GM23248 (cell line): ENCODE results near the gene ARHGEF4. TPM values are rescaled to one million over a fixed set of nuclear protein-coding genes. Genes with fewer than 3 reads are reported as not detected.

Source experiments
- DNase-seq: peaks from one replicate; pipeline ENCODE4 v3.0.0-alpha.2; 2015
- H2AFZ ChIP-seq: fragments of 200-600 bp; sonication (generic); 2 replicates; pipeline ENCODE4 v1.6.1; 2016; ENCODE audit warnings: antibody characterized with exemption
- H3F3A ChIP-seq: fragments of 200-600 bp; sonication (generic); 2 replicates; pipeline ENCODE4 v1.6.1; 2016; ENCODE audit warnings: mild to moderate bottlenecking, antibody characterized with exemption, mixed run types; ENCODE audit not compliant: insufficient read depth
- H3K27ac ChIP-seq: fragments of 200-600 bp; sonication (generic); 2 replicates; pipeline ENCODE4 v1.5.1; 2016; ENCODE audit warnings: mild to moderate bottlenecking
- H3K27me3 ChIP-seq: fragments of 200-600 bp; sonication (generic); replicated peaks from 2 replicates; pipeline ENCODE4 v1.6.1; 2016; ENCODE audit warnings: mild to moderate bottlenecking; ENCODE audit not compliant: insufficient read depth
- H3K36me3 ChIP-seq: fragments of 200-600 bp; sonication (generic); 2 replicates; pipeline ENCODE4 v1.6.1; 2016; ENCODE audit warnings: low read depth, mild to moderate bottlenecking
- H3K4me1 ChIP-seq: fragments of 200-600 bp; sonication (generic); 2 replicates; pipeline ENCODE4 v1.6.1; 2016; ENCODE audit warnings: mild to moderate bottlenecking; ENCODE audit not compliant: insufficient read depth
- H3K4me2 ChIP-seq: fragments of 200-600 bp; sonication (generic); one replicate; pipeline ENCODE4 v1.6.1; 2016; ENCODE audit warnings: mild to moderate bottlenecking; ENCODE audit not compliant: unreplicated experiment
- H3K4me3 ChIP-seq: fragments of 200-600 bp; sonication (generic); 2 replicates; pipeline ENCODE4 v1.5.1; 2016; ENCODE audit warnings: mild to moderate bottlenecking
- H3K79me2 ChIP-seq: fragments of 200-600 bp; sonication (generic); 2 replicates; pipeline ENCODE4 v1.6.1; 2016; ENCODE audit warnings: mild to moderate bottlenecking; ENCODE audit not compliant: insufficient read depth
- H3K9ac ChIP-seq: fragments of 200-600 bp; sonication (generic); 2 replicates; pipeline ENCODE4 v1.6.1; 2016; ENCODE audit warnings: mild to moderate bottlenecking
- H3K9me2 ChIP-seq: fragments of 200-600 bp; sonication (generic); 2 replicates; pipeline ENCODE4 v1.6.1; 2016; ENCODE audit warnings: mixed run types, mild to moderate bottlenecking, moderate library complexity; ENCODE audit not compliant: insufficient read depth
- H3K9me3 ChIP-seq: fragments of 200-600 bp; sonication (generic); one replicate; pipeline ENCODE4 v1.6.1; 2017; ENCODE audit warnings: low read depth
- H4K20me1 ChIP-seq: fragments of 200-600 bp; sonication (generic); 2 replicates; pipeline ENCODE4 v1.6.0; 2016; ENCODE audit not compliant: insufficient read depth
- EZH2 ChIP-seq: fragments of 200-600 bp; sonication (generic); IDR thresholded peaks from 2 replicates; pipeline ENCODE4 v1.6.1; 2018; ENCODE audit warnings: antibody characterized with exemption, mild to moderate bottlenecking; ENCODE audit not compliant: insufficient read depth, poor library complexity, severe bottlenecking
- EZH2phosphoT487 ChIP-seq: fragments of 200-600 bp; sonication (generic); IDR thresholded peaks from 2 replicates; pipeline ENCODE4 v1.6.1; 2018; ENCODE audit warnings: antibody characterized with exemption, moderate library complexity, mild to moderate bottlenecking, low read depth; ENCODE audit not compliant: insufficient read depth
- WGBS, 2 experiments: methylation state at CpG; one replicate each; pipeline ENCODE4 v1.1.6; 2015 to 2017; ENCODE audit warnings: low lambda C conversion rate in 2 of 2, low coverage in 1 of 2; ENCODE audit errors: missing lambda C conversion rate in 2 of 2; 5-methylcytosine and 5-hydroxymethylcytosine counted together
- in situ Hi-C: fragments of 300-500 bp; cut with MboI; formaldehyde crosslinking; loops from 2 replicates; pipeline ENCODE4 v1.15.0; 2020
- polyA plus RNA-seq: library from polyadenylated mRNA; unstranded; fragments of >200 nt; fragmentation: Nextera tagmentation; extraction: Ambion mirVana; gene quantifications from 2 replicates; pipeline ENCODE4 v1.2.1, GENCODE V29; 2016
- total RNA-seq: library from RNA; depleted of rRNA; stranded (reverse); fragments of >200 nt; shearing (Covaris generic); gene quantifications from 2 replicates; pipeline ENCODE4 v1.2.3, GENCODE V29; 2014

ARHGEF4 gene
- total and polyA plus RNA-seq, 2 experiments from 2014 or later, result 7.4 to 26.0 TPM

DNA sequence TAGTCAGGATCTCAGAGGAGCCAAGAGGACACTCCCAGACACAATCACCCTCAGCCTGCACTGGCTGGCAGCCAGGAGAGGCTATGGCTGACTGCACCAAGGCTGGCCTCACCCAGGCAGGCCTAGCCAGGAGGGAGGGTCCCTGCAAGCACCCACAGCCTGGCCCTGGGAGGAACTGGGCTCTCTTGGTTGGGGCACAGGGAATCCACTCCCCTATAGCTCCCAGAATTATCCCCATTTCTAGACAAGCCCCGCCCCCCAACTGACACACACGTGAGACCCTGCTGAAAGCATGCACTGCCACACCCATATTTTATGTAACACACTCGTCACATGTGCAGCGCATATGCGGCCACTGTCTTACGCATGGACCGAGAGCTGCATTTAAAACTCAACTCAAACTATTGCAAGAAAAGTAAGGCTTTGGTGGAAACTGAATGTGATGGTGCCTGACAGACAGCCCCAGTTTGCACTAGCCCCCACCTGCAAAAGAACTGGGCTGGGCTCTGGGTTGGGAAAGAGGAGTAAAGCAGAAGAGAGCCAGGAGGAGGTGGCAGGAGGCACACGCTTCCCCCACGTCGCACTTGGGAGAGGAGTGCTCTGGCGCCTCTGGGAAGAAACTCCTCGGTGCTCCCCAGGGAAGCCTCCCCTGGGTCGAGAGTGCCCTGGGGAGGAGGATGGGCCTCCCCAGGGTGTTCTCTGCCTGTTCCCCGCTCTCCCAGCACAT lies 28.9 kb upstream of the ARHGEF4 start:
- no peak overlapping the region for H3K4me2 ChIP-seq
- H4K20me1 ChIP-seq, result no peaks in the 10 kb centered on the region
- H3K36me3 ChIP-seq, result no peaks in the 10 kb centered on the region
- no peak overlapping the region for H3K27ac ChIP-seq
- H3K27me3 ChIP-seq, result no peaks in the 10 kb centered on the region; the same call in 1 of the 2 replicates
- in situ Hi-C loops, result loop anchor here (10.0 kb wide), 1 partner anchor 67 kb away; no protein-coding TSS in a partner anchor
- H3K9me3 ChIP-seq, result no peaks in the 10 kb centered on the region
- H3K4me1 ChIP-seq, result no peaks in the 10 kb centered on the region
- no peaks in the 10 kb centered on the region for H3F3A ChIP-seq
- no peak overlapping the region for H2AFZ ChIP-seq
- WGBS, 2 experiments, result 3 to 5% methylated on average over 13 to 14 of the region's 14 CpGs
- H3K79me2 ChIP-seq, result no peaks in the 10 kb centered on the region
- no peaks in the 10 kb centered on the region for H3K9me2 ChIP-seq
- peak; percentile 24 for DNase-seq
- no peak overlapping the region for H3K4me3 ChIP-seq
- H3K9ac ChIP-seq, result no peak overlapping the region
- no peak for TF ChIP-seq EZH2phosphoT487
- no peak for TF ChIP-seq EZH2

- H4K20me1 ChIP-seq, result no peaks in the 10 kb centered on the region
- no peak overlapping the region for H3K4me3 ChIP-seq
- no peaks in the 10 kb centered on the region for H3K36me3 ChIP-seq
- H3K9ac ChIP-seq, result no peak overlapping the region
- DNase-seq, result no peak
- in situ Hi-C loops, result loop anchor here (10.0 kb wide), 1 partner anchor 66 kb away; no protein-coding TSS in a partner anchor
- no peaks in the 10 kb centered on the region for H3K9me2 ChIP-seq
- no peaks in the 10 kb centered on the region for H3K9me3 ChIP-seq
- no peaks in the 10 kb centered on the region for H3F3A ChIP-seq
- no peak overlapping the region for H3K27ac ChIP-seq
- no peaks in the 10 kb centered on the region; the same call in 1 of the 2 replicates for H3K27me3 ChIP-seq
- H3K4me1 ChIP-seq, result no peaks in the 10 kb centered on the region
- no peak for TF ChIP-seq EZH2
- no peak for TF ChIP-seq EZH2phosphoT487
- H3K79me2 ChIP-seq, result no peaks in the 10 kb centered on the region
- H3K4me2 ChIP-seq, result no peak overlapping the region
- 65 to 69% methylated on average over 12 of the region's 12 CpGs for WGBS, 2 experiments
- H2AFZ ChIP-seq, result no peak overlapping the region
Observed at GRCh38 chr2:130808482-130809268, 28.0 kb upstream of the ARHGEF4 start.

GRCh38 chr2:130810490-130810889 lies 26.2 kb upstream of the ARHGEF4 start:
- H4K20me1 ChIP-seq, result no peaks in the 10 kb centered on the region
- H2AFZ ChIP-seq, result no peak overlapping the region
- no peak overlapping the region for H3K4me2 ChIP-seq
- H3K27me3 ChIP-seq, result no peaks in the 10 kb centered on the region; the same call in 1 of the 2 replicates
- H3K9me2 ChIP-seq, result no peaks in the 10 kb centered on the region
- no peaks in the 10 kb centered on the region for H3K36me3 ChIP-seq
- no peak overlapping the region for H3K27ac ChIP-seq
- in situ Hi-C loops, result no loop called here
- no peak overlapping the region for H3K4me3 ChIP-seq
- no peak overlapping the region for H3K9ac ChIP-seq
- 52 to 59% methylated on average over 7 of the region's 7 CpGs for WGBS, 2 experiments
- H3F3A ChIP-seq, result no peaks in the 10 kb centered on the region
- no peaks in the 10 kb centered on the region for H3K9me3 ChIP-seq
- no peaks in the 10 kb centered on the region for H3K79me2 ChIP-seq
- TF ChIP-seq EZH2 (no peak), EZH2phosphoT487 (no peak)
- no peaks in the 10 kb centered on the region for H3K4me1 ChIP-seq
- DNase-seq, result no peak

DNA sequence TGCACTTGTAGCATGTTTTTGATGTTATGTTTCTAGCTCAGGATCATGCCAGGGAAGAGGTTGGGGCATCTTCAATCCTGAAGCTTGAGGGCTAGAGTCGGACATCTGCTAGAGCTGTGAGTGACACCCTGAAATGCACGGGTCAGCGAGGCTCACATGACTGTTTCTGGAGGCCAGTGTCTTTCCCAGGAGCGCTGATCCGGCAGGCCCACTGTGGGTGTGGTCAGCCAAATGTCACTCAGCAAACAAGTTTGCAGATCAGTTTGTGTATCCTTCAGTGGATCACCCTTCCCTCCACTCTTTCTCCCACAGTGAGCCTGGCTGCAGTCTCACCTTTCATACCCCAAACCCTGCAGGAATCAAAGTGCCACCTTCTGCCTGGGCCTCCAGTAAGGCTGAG lies 23.0 kb upstream of the ARHGEF4 start:
- H3K36me3 ChIP-seq, result no peaks in the 10 kb centered on the region
- 15 to 23% methylated on average over 5 of the region's 5 CpGs for WGBS, 2 experiments
- H3K9ac ChIP-seq, result no peak overlapping the region
- no peaks in the 10 kb centered on the region for H3K79me2 ChIP-seq
- DNase-seq, result no peak
- TF ChIP-seq EZH2 (no peak), EZH2phosphoT487 (no peak)
- no peaks in the 10 kb centered on the region for H4K20me1 ChIP-seq
- H3K9me2 ChIP-seq, result no peaks in the 10 kb centered on the region
- H3K27ac ChIP-seq, result no peak overlapping the region
- H3F3A ChIP-seq, result no peaks in the 10 kb centered on the region
- in situ Hi-C loops, result no loop called here
- no peaks in the 10 kb centered on the region for H3K4me1 ChIP-seq
- H3K9me3 ChIP-seq, result no peaks in the 10 kb centered on the region
- H3K4me3 ChIP-seq, result no peak overlapping the region
- H3K27me3 ChIP-seq, result no peaks in the 10 kb centered on the region; the same call in 1 of the 2 replicates
- no peak overlapping the region for H2AFZ ChIP-seq
- no peak overlapping the region for H3K4me2 ChIP-seq
